Activated CD4-positive, CD25-positive, alpha-beta regulatory T cell treated with anti-CD3 and anti-CD28 coated beads, Interleukin-2, amount 50 U/mL, for 16 hours (primary cell): ENCODE results near the gene NSMCE1.
"Not testable (repeated sequence)": the region's sequence is repeated elsewhere in the genome, so short reads cannot be mapped to it uniquely, and the experiment has no call there.

Source experiments
- DNase-seq: peaks from one replicate; pipeline ENCODE4 v3.0.0-alpha.2; 2020; ENCODE audit warnings: low read depth, low spot score

NSMCE1 gene

DNA sequence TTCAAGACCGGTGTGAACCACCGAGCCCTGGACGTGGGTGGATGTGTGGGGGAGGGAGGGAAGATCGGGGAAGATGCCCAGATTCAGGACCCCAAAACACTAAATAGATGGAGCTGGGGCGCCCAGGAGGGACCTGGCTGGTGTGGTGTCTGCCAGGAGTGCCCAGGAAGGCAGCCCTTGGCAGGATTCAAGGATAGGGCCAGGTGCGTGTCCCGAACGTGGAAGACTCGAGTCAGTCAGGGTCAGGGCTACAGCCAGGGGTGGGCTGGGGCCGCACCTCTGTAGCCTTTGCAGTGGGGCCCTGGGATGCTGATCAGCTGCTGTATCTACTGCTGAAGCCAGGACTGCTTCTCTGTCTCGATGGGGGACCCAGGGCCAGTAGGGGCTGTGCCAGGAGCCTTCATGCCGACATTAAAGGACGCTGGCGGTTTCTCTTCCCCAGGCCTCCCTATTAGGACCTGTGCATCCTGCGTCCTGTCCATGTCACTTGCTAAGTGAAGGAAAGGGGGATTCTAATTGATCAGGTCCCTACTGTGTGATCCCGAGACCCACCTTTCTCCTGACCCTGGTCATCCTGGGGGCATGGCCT, 52.2 kb downstream of the NSMCE1 start:
- no peak for DNase-seq

DNA sequence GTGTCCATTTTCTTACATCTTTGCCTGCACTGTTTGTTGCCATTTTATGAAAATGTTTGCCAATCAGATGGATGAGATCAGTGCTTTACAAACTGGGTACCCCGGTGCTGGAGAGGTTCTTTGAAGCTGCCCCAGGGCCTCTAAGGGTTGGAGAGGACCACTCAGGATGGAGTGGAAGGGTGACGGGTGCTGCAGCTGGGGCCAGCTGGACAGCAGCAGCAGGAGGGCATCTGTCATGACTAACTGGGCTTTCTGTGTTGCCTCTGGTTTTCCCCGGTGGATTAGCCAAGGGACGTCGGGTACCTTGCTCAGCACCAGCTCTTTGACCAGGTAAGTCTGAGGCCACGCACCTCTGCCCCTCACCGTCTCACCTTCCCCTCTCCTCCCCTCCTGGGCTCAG, 52.9 kb downstream of the NSMCE1 start:
- no peak for DNase-seq

DNA sequence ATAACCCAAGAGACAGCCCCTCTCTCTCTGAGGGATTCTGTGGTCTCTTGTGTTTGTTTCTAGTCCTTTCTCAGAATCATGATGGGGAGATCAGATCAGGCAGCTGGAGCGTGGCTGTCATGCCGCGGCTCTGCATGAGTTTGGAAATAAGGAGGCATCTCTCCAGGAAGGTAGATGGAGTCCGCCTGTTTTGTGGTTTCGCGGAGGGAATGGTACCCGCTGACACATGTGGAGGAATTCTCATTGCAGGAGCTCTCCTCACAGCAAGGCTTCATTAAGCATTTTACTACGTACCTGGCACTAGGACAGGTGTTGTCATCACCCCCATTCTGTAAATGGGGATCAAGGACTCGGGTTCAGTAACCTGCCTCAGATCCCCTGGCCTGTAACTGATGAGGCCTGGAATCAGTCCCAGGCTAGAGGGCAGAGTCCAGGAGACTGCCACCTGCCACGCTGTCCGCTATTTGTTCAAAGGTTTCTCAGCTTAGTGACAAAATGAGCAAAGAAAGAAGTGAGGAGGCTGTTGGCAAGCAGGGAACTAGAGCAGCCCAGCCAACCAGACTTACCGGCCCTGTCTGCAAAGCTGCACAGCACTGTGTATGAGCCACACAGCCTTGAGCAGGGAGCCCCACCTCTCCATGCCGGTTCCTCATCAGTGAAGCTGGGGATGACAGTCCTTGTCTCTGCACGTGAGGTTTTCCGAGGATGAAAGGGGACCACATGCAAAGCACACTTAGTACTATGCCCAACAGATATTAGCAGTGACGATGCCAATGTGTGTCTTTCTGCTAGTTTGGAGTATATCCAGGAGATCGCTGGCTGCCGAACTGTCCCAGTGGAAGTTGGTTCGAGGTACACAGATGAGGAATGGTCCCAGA, 54.2 kb downstream of the NSMCE1 start:
- DNase-seq = no peak

DNA sequence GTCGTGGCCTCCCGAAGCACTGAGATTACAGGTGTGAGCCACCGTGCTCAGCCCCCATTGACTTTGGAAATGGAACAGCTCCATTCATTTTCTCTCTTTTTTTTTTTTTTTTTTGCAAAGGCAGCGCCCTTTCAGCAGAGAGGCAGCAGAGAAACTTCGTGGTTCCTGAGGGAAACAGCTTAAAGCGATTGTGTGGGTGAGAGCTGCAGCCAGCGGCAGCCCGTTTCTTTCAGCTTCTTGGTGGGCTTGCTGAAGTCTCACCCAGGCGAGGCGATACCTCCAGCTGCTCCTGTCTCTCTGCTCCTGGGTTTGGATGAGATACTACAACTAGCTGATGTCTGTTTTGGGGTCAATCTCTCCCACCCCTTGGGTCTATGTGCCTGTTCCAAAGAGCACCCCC, 57.5 kb downstream of the NSMCE1 start:
- DNase-seq = no peak

DNA sequence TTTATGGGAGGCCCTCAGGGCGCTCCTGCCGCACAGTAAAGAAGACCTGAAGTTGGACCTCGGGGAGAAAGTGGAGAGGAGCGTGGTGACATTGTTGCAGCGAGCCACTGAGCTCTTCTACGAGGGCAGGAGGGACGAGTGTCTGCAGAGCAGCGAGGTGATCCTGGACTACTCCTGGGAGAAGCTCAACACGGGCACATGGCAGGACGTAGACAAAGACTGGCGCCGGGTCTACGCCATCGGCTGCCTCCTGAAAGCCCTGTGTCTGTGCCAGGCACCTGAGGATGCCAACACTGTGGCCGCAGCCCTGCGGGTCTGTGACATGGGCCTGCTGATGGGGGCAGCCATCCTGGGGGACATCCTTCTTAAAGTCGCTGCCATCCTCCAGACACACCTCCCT, 58.4 kb downstream of the NSMCE1 start:
- no peak for DNase-seq

DNA sequence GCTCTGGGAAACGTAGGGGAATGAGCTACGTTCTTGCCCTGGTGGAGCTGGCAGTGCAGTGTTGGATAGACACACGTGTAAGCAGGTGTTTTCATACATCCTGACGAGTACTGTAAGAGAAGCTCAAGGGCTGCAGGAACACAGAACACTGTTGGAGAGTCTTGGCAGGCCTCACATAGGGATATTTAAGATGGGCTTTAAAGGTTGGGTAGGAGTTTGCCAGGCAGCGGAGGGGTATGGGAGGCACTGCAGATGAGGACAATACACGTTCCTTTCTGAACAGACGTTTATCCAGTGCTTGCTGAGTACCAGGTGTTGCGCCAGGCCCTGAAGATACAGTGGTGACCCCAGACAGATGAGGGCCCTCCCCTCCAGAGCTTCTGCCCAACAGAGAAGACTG, 59.0 kb downstream of the NSMCE1 start:
- no peak for DNase-seq

DNA sequence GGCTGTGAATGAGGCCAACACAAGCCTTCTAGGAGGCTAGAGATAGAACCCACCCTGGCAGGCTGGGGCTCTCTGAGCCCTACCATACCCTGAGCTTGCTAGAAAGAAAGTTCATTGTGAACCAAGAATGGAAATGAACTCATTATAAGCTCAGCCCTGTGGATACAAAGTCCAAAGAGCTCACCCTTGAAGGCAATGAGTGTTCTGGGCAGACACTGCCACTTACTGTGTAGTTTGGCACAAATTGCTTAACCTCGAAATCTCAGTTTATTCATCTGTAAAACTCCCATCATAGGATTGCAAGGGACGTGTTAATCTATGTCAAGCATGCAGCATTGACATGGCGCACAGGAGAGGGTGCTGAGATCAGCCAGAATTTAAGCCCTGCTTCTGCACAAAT, 59.8 kb downstream of the NSMCE1 start:
- no peak for DNase-seq

DNA sequence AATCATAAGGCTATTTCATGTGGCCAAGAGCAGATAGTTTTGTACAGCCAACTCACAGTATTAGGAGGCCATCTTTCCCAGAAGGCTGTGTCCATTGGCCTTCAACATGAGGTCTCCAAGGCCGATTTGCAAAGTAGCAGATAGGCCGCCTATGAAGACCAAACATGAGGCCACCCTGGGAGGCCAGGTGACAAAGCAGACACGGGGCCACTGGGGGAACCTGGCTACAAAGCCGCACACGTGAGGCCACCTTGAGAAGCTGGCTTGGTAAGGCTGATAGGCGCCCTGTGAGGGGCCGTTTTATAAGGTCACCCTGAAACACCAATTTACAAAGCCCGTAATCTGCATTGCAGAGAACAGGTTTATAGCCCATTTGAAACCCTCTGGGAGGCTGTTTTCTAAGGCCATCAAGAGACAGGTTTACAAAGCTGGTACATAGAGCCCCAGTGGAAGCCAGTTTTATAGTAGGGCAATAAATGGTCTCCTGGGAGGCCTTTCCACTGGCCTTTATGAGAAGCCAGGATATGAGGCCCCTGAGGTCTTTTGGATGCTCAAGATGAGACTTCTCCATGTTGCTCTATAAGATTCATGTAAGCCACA, 60.4 kb downstream of the NSMCE1 start:
- DNase-seq = no peak

DNA sequence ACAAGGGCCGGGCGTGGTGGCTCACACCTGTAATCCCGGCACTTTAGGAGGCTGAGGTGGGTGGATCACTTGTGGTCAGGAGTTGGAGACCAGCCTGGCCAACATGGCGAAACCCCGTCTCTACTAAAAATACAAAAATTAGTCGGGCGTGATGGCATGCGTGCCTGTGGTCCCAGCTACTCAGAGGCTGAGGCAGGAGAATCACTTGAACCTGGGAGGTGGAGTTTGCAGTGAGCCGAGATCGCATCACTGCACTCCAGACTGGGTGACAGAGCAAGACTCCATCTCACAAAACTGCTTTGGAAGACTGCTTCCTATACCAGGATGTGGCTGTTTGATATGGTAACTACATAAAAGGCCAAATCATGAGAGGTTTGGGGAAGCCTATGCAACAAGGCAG, 61.5 kb downstream of the NSMCE1 start:
- not testable (repeated sequence) for DNase-seq

DNA sequence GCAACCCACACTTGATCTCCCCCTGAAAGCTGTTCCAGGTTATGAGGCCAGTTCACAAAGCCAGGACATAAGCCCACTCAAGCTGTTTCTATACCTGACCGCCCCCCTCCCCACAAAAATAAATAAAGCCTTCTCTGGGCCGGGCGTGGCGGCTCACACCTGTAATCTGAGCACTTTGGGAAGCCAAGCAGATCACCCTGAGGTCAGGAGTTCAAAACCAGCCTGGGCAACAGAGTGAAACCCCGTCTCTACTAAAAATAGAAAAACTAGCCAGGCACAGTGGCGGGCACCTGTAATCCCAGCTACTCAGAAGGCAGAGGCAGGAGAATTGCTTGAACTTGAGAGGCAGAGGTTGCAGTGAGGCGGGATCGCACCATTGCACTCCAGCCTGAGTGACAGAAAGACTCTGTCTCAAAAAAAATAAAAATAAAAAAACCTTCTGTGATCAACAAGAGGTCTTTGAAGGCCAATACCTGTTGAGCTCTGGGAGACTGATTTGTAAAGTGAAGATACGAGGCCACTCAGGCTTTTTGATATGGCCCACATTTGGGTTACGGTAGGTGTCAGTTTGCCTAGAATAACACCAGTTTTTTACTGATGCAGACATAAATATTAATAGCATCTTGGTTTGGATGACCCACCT, 63.0 kb downstream of the NSMCE1 start:
- DNase-seq = no peak

DNA sequence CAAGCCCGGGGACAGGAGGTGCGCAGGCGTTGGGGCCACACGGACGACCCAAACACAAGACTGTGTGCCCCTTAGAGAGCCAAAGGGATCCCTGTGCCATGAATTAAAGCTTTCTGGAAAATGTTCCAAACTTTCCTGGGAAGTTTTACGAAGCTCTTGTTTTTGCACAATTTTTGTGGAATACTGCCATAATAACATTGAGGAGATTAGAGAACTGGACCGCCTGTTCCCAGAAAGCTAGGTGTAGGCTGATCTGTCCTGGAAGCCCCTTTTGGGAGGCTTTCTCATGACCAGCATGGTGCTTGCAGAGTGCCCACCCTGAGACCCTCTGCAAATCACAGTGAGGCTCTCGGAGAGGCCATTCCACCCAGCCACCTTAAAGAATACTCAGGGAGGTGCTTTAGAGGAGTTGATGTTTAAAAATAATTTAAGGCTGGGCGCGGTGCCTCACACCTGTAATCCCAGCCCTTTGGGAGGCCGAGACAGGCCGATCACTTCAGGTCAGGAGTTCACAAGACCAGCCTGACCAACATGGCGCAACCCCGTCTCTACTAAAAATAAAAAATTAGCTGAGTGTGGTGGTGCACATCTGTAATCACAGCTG, 64.2 kb downstream of the NSMCE1 start:
- no peak for DNase-seq

DNA sequence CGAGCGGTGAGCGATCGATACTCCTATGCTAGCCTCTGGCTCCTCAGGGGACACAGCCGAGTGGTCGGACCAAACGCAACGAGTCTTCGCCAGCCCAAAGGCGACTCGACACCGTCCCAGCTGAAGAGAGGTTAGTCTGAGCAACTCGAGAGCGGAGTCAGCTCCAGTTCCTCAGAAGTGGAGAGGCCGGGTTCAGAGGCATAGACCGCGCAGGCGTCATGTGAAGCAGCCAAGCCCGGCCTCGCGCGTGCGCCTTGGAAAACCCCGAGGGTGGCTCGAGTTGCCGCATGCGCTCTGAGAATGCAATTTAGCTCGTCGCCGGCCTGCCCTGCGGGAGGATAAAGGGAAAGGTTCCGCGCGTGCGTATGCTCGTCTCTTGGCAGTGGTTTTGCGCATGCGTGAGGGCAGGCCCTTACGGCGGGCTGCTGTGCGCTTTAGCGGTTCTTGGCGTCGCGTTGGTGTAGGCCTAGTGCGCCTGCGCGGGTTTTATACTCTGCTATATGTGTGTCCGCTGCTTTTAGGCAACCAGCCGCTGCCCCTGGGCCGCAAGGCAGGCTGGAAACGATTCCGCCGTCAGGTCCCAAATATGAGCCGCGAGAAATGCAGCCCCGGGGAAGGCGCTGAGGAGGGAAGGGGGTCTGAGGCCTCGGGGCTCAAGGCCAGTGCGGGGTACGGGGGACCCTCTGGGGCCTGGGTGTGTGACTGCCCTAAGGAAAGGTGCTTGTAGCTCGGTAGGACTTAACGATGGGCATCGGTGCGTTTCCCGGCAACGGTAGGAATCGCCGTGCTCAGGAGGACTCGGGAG, 64.9 kb downstream of the NSMCE1 start, which contains the start of gene KDM8:
Gene KDM8, plus strand, starts transcription at position 20 of the 805 bp plus-strand sequence. CDS start 6,598 bp downstream, outside the sequence.
- DNase-seq = peak; percentile 100

DNA sequence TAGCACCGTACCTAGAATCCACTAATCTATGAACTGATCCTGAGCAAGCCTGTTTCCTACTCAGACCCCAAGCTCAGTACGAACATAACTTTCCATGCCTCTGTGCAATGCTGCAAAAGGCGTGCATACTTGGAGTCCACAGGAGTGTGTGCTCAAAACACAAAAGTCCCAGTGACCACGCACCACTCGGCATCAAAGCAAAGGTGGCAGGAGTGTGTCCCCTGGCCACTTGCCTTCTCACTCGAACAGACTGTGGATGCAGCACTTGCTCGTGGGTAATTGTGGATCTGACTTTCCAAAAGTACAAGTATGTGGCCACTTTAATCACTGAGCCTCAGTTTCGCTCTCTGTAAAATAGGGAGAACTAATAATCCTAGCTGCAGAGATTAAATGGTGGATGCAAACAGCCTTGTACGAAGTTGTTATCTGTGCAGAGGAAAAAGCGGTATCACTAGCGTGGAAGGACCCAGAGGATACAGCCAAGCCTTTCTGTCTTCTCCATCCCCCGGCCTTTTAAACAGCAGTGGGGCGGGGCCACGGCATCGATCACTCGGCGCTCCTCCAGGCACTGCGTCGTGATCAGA, 65.6 kb downstream of the NSMCE1 start:
- no peak for DNase-seq

DNA sequence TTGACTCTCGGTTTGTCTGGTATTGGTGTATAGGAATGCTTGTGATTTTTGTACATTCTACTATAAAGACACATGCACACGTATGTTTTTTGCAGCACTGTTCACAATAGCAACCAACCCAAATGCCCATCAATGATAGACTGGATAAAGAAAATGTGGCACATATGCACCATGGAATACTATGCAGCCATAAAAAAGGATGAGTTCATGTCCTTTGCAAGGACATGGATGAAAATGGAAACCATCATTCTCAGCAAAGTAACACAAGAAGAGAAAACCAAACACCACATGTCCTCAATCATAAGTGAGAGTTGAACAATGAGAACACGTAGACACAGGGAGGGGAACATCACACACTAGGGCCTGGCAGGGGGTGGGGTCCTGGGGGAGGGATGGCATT, 67.7 kb downstream of the NSMCE1 start:
- not testable (repeated sequence) for DNase-seq

DNA sequence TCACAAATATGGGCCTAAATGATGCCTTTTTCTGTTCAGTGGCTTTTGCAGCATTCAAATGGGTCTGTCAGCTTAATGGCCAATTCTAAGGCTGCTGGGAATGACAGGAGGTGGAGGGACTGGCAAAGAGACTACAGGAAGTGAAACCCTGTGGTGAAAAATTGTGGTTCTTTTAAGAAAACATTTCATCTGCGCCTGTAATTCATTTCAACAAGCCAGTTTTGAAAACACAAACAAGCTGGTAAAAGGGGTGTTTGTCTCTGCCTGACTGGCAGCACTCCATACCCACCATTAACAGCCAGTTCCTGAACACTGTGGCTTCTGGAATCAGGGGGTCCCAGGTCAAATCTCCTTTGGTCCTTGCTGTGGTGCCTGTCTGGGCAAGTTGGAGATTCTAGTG, 68.8 kb downstream of the NSMCE1 start:
- DNase-seq = no peak

DNA sequence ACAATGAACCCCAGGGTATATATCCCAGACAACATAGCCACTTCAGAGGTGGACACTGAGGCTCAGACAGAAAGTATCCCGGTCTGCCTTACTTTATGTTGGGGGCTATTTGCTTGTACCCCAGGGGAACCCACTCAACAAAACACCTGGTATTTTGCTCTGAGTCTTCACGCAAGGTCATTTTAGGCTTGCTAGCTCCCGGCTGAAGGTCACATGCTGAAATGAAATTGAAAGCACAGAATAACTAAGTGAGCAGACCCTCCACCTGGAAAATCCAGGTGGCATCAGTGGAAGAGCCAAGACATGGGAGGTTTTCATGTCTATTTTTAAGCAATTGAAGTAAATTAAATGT, 69.4 kb downstream of the NSMCE1 start:
- no peak for DNase-seq

DNA sequence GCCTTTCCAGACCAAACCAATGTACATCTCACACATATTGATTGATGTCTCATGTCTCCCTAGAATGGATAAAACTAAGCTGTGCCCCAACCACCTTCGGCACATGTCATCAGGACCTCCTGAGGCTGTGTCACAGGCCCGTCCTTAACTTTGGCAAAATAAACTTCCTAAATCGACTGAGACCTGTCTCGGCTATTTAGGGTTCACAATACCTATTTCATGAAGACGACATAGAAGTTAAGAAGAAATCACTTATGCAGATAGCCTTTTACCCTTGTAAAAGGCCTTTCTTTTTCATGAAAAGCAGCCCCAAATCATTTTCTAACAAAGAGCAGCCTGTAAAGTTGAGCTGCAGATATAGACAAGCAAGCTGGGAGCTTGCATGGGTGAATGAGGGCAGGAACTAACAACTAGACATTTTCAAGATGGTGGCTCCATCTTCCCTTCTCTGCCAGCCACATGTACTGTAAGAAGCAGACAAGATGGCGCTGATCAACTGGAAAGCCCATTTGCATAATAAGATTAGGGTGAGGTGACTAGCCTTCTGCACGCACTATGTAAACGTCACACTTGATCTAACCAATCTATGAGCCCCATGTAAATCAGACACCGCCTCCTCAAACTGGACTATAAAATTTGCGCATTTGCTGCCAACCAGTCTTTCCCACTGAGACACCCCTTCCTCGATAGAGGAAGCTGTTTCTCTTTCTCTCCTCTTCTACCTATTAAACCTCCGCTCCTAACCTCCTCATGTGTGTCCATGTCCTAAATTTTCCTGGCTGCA, 69.9 kb downstream of the NSMCE1 start:
- DNase-seq = no peak

DNA sequence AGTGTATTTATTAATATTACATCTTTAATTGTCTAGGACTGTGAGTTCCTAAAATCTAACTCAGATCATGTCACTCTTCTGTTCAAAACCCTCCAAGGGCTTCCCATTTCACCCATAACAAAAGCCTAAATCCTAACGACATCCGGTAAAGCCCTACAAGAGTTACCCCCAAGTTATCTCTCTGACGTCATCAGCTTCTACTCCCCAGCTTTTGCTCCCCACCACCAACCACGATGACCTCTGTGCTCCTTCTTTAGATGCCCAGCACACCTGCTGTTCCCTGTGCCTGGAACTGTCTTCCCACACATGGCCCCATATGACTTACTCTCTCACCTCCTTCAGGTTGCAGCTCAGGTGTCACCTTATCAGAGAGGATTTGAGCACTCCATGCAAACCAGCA, 71.6 kb downstream of the NSMCE1 start:
- DNase-seq = no peak

DNA sequence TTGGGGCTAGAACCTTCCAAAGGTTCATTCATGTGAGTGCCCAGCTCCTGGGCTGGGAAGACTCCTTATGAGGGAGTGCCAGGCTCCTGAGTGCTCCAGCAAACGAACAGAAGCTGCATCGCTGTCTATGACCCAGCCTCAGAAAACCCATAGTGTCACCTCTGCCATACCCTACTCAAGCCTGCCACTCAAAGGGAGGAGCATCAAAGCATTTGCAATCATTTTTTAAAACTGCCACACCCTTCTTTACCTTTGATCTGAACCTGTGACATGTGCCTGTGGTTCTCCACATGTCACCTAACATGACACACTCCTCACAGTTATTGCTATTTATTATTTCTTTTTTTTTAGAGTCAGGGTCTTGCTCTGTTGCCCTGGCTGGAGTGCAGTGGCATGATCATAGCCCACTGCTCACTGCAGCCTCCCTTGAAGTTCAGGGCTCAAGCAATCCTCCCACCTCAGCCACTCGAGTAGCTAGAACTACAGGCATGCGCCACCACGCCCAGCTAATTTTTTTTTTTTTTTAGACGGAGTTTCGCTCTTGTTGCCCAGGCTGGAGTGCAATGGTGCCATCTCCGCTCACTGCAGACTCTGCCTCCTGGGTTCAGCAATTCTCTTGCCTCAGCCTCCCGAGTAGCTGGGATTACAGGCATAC, 72.5 kb downstream of the NSMCE1 start:
- DNase-seq = peak; percentile 25
